RWPE2 (cell line): Measurements from ENCODE around the gene CD2BP2.
A peak's percentile ranks its signal among the peaks of the same experiment; 100 is the strongest.

ENCODE experiments used
- ATAC-seq: fragments of 200-7000 bp; cut with Tn5 transposase; 3 replicates; pipeline ENCODE4 v1.9.1; 2021; ENCODE audit warnings: low read depth
- DNase-seq: peaks from one replicate; pipeline ENCODE4 v3.0.0-alpha.2; 2020; ENCODE audit warnings: low spot score
- H3K27ac ChIP-seq: fragments of 450-650 bp; 2 replicates; pipeline ENCODE4 v1.5.1; 2017; ENCODE audit warnings: mild to moderate bottlenecking; ENCODE audit not compliant: poor library complexity, severe bottlenecking
- H3K27me3 ChIP-seq: fragments of 250-450 bp; sonication (Bioruptor Pico); 2 replicates; pipeline ENCODE4 v1.5.1; 2021; ENCODE audit warnings: mild to moderate bottlenecking, moderate library complexity; ENCODE audit not compliant: insufficient read depth, poor library complexity, severe bottlenecking
- H3K36me3 ChIP-seq: fragments of 250-450 bp; sonication (Bioruptor Pico); 2 replicates; pipeline ENCODE4 v1.5.1; 2020; ENCODE audit warnings: low read depth, mild to moderate bottlenecking, moderate library complexity
- H3K4me1 ChIP-seq: fragments of 250-450 bp; sonication (Bioruptor Pico); 2 replicates; pipeline ENCODE4 v1.5.1; 2021; ENCODE audit warnings: mild to moderate bottlenecking, moderate library complexity; ENCODE audit not compliant: insufficient read depth, poor library complexity, severe bottlenecking
- H3K4me3 ChIP-seq: fragments of 250-450 bp; sonication (Bioruptor Pico); 2 replicates; pipeline ENCODE4 v1.5.1; 2021; ENCODE audit warnings: mild to moderate bottlenecking, moderate library complexity; ENCODE audit not compliant: severe bottlenecking
- H3K9me3 ChIP-seq: fragments of 250-450 bp; sonication (Bioruptor Pico); 2 replicates; pipeline ENCODE4 v1.5.1; 2021; ENCODE audit warnings: mild to moderate bottlenecking, moderate library complexity; ENCODE audit not compliant: severe bottlenecking
- CTCF ChIP-seq: fragments of 450-650 bp; IDR thresholded peaks from one replicate; pipeline ENCODE4 v1.5.1; 2017; ENCODE audit warnings: mild to moderate bottlenecking, moderate library complexity; ENCODE audit not compliant: poor library complexity, severe bottlenecking

The CD2BP2 gene

DNA sequence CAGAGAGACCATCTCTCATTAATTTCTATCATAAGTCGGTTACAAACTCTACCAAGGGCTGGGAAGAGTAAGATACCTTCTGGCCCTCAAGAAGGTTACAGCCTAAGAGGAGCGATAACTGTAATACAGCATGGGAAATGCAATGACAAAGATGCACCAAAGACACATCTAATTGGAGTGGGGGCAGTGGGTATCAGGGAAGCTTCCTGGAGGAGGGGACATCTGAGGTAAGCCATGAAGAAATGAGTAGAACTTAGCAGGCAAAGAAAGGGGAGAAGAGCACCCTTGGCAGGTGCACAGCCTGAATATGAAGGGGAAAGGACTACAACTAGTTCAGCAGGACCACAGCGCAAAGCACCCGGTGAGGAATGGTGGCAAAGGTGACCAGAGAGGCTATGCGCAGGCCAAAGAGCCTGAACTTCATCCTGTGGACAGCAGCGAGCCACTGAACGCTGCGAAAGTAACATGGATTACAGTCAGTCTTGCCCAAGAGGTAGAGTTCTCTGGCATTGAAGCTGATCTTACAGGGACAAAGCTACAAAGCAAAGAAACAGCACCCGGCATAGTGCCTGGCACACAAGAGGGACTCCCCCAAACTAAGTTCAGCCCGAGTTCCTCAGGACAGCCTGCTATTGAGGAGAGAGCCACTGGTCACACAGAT lies 12.4 kb upstream of the CD2BP2 start:
- H3K27me3 ChIP-seq = no peaks in the 10 kb centered on the region
- H3K4me3 ChIP-seq = peak overlapping the region; percentile 92
- DNase-seq (no peak), ATAC-seq (no peak)
- H3K4me1 ChIP-seq = no peaks in the 10 kb centered on the region
- H3K9me3 ChIP-seq = no peaks in the 10 kb centered on the region
- TF ChIP-seq CTCF = no peak
- H3K36me3 ChIP-seq = peaks cover 54% of the 10 kb centered on the region
- peak overlapping the region; percentile 70 for H3K27ac ChIP-seq

DNA sequence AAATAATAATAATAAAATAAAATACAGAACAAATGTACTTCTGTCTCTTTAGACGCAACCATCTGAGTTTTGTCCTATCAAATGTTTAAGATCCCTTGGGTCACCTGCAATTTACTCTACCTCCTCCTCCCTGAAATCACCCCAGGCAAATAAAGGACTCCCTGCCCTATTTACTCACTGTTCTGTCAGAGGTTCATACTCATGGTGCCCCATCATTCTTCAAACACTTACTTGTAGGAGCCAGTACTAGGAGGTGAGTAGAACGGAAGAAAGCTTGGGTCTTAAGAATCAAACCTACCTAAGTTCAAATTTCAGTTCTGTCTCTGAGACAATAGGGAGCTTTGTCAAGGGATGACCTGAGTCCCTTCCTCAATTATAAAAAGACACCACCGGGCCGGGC lies 11.4 kb upstream of the CD2BP2 start:
- TF ChIP-seq CTCF = no peak
- Histone ChIP-seq H3K4me1 (no peaks in the 10 kb centered on the region), H3K27ac (no peak overlapping the region), H3K36me3 (peaks cover 60% of the 10 kb centered on the region), H3K27me3 (no peaks in the 10 kb centered on the region), H3K4me3 (no peak overlapping the region), H3K9me3 (no peaks in the 10 kb centered on the region)
- no peak for DNase-seq
- ATAC-seq = no peak

GRCh38 chr16:30365200-30365599 lies 10.1 kb upstream of the CD2BP2 start:
- Histone ChIP-seq H3K36me3 (peaks cover 60% of the 10 kb centered on the region), H3K4me3 (no peak overlapping the region)

GRCh38 chr16:30361180-30361579 lies 6.1 kb upstream of the CD2BP2 start:
- no peaks in the 10 kb centered on the region for H3K9me3 ChIP-seq

More at GRCh38 chr16:30365200-30365599, 10.1 kb upstream of the CD2BP2 start:
- TF ChIP-seq CTCF = no peak
- Histone ChIP-seq H3K4me1 (no peaks in the 10 kb centered on the region), H3K27ac (no peak overlapping the region), H3K9me3 (no peaks in the 10 kb centered on the region), H3K27me3 (no peaks in the 10 kb centered on the region)
- ATAC-seq (no peak), DNase-seq (no peak)

More at GRCh38 chr16:30361180-30361579, 6.1 kb upstream of the CD2BP2 start:
- H3K27ac ChIP-seq = no peak overlapping the region
- H3K36me3 ChIP-seq = peaks cover 51% of the 10 kb centered on the region
- no peak for TF ChIP-seq CTCF
- DNase-seq (no peak), ATAC-seq (no peak)
- no peak overlapping the region for H3K4me3 ChIP-seq
- H3K27me3 ChIP-seq = no peaks in the 10 kb centered on the region
- no peaks in the 10 kb centered on the region for H3K4me1 ChIP-seq
